Right lobe of liver (tissue), 6 donors: ENCODE results near the gene NCOA6. TPM values are rescaled to one million over a fixed set of nuclear protein-coding genes. Genes with fewer than 3 reads are reported as not detected.

Experiments used
- ATAC-seq, 4 donors: fragments of 200-7000 bp; cut with Tn5 transposase; one replicate each; pipeline ENCODE4 v1.9.1; 2020; ENCODE audit warnings: mild to moderate bottlenecking in 4 of 4, moderate library complexity in 4 of 4
- DNase-seq, 3 donors: peaks; one replicate each; pipeline ENCODE4 v3.0.0-alpha.2; 2020
- H3K27ac ChIP-seq, 3 donors: fragments of 200-600 bp; one replicate each; pipeline ENCODE4 v1.8.0; 2022
- H3K27me3 ChIP-seq, 2 donors: fragments of 200-600 bp; one replicate each; pipeline ENCODE4 v1.8.0; 2022
- H3K36me3 ChIP-seq, 4 donors: fragments of 200-600 bp; sonication (generic) in 1 of 4; one replicate each; pipeline versions ENCODE4 v1.5.1 to v1.8.0; 2017 to 2022; ENCODE audit warnings: control low read depth in 1 of 4
- H3K4me1 ChIP-seq, 4 donors: fragments of 200-600 bp; sonication (generic) in 1 of 4; one replicate each; pipeline versions ENCODE4 v1.5.1 to v1.8.0; 2017 to 2022; ENCODE audit warnings: control low read depth in 1 of 4
- H3K4me3 ChIP-seq, 3 donors: fragments of 200-600 bp; one replicate each; pipeline ENCODE4 v1.8.0; 2022
- H3K9me3 ChIP-seq, 4 donors: fragments of 200-600 bp; sonication (generic) in 1 of 4; one replicate each; pipeline versions ENCODE4 v1.5.1 to v1.8.0; 2017 to 2022; ENCODE audit warnings: control low read depth in 1 of 4
- POLR2A ChIP-seq: fragments of 450-650 bp; IDR thresholded peaks from one replicate; pipeline ENCODE4 v1.6.1; 2017; ENCODE audit warnings: antibody characterized with exemption, mild to moderate bottlenecking
- WGBS: methylation state at CpG from one replicate; pipeline ENCODE4 v1.1.6; 2018; ENCODE audit warnings: low coverage, low lambda C conversion rate; ENCODE audit not compliant: insufficient coverage; ENCODE audit errors: missing lambda C conversion rate; 5-methylcytosine and 5-hydroxymethylcytosine counted together
- intact Hi-C, 2 donors: fragments of 100-400 bp; cut with DNase I; formaldehyde crosslinking; loops; one replicate each; pipeline versions ENCODE4 v1.11.2 to v1.14.1; 2022
- total RNA-seq, 6 experiments: library from RNA; depleted of rRNA in 2 of 6; stranded (reverse); fragments of >200 nt in 2 of 6; fragmentation: NEBNext Ultra II Directional in 3 of 6; extraction: Animal tissue kit (Norgen Biotek cat#: 25700) in 3 of 6; gene quantifications; one replicate each; pipeline versions ENCODE4 v1.1.0 to v1.2.4, GENCODE V29; 2016 to 2023
- TF ChIP-seq, protein P1 (sequence below), 4 donors: fragments of 200-600 bp in 3 of 4; fragments of 450-650 bp in 1 of 4; IDR thresholded peaks; one replicate each; pipeline versions ENCODE4 v1.5.1 to v1.8.0; 2016 to 2022; ENCODE audit warnings: antibody characterized with exemption in 4 of 4, mild to moderate bottlenecking in 2 of 4
- donor health status: DM: no; HTN: yes; CAD: no.
- donor health status: DM: no; HTN: no; CAD: no.
- donor health status: DM: no; HTN: no; CAD: no.
- donor health status: DM: no; HTN: yes; CAD: no.
- donor health status: DM: no; HTN: yes; CAD: no.

Gene NCOA6
- total RNA-seq, 6 experiments from 2014 or later = 10.0 to 12.9 (median 11.1) TPM

GRCh38 chr20:34798328-34798727, 27.1 kb downstream of the NCOA6 start:
- Histone ChIP-seq H3K27me3 (no peaks in the 10 kb centered on the region), H3K4me3 (no peak overlapping the region), H3K36me3 (no peaks in the 10 kb centered on the region), H3K9me3 (no peaks in the 10 kb centered on the region), H3K27ac (no peak overlapping the region), H3K4me1 (peaks cover 0 to 9% (median 0%) of the 10 kb centered on the region in 4 donors)
- intact Hi-C loops = no loop called here
- TF ChIP-seq POLR2A = no peak
- TF ChIP-seq, protein P1, sequence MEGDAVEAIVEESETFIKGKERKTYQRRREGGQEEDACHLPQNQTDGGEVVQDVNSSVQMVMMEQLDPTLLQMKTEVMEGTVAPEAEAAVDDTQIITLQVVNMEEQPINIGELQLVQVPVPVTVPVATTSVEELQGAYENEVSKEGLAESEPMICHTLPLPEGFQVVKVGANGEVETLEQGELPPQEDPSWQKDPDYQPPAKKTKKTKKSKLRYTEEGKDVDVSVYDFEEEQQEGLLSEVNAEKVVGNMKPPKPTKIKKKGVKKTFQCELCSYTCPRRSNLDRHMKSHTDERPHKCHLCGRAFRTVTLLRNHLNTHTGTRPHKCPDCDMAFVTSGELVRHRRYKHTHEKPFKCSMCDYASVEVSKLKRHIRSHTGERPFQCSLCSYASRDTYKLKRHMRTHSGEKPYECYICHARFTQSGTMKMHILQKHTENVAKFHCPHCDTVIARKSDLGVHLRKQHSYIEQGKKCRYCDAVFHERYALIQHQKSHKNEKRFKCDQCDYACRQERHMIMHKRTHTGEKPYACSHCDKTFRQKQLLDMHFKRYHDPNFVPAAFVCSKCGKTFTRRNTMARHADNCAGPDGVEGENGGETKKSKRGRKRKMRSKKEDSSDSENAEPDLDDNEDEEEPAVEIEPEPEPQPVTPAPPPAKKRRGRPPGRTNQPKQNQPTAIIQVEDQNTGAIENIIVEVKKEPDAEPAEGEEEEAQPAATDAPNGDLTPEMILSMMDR (IDR thresholded peaks at IDR 0.05) = no peak
- DNase-seq (no peak), ATAC-seq (no peak)
- 0% methylated on average over 1 of the region's 3 CpGs for WGBS

DNA sequence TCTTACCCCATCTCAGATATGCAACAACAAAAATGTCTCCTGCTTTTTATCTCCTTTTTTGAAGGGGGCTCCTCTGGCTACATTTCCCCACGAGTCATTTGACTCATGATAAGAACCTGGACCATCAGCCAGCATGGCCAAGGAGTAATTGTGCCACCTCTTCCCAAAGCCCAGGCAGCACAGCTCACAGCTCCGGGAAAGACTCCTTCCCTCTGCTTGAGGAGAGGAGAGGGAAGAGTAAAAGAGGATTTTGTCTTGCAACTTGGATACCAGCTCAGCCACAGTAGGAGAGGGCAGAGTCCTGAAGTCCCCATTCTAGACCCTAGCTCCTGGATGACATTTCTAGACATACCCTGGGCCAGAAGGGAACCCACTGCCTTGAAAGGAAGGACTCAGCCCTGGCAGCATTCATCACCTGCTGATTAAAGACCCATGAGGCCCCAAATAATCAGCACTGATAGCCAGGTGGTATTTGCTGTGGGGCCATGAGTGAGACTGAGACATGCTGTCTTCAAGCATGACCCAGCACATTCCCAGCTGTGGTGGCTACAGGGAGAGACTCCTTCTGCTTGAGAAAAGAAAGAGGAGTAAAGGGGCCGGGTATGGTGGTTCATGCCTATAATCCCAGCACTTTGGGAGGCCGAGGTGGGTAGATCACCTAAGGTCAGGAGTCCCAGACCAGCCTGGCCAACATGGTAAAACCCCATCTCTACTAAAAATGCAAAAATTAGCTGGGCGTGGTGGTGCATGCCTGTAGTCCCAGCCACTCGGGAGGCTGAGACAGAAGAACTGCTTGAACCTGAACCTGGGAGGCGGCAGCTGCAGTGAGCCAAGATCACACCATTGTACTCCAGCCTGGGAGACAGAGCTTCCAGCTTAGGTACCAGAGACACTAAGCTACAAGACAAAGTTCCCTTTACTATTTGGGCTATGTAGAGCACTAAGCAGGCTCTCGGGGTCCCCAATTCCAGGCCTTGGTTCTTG, 28.1 kb downstream of the NCOA6 start:
- TF ChIP-seq POLR2A = no peak
- TF ChIP-seq, protein P1 (IDR thresholded peaks at IDR 0.05) = no peak
- intact Hi-C loops = no loop called here
- WGBS = 90% methylated on average over 4 of the region's 8 CpGs

DNA sequence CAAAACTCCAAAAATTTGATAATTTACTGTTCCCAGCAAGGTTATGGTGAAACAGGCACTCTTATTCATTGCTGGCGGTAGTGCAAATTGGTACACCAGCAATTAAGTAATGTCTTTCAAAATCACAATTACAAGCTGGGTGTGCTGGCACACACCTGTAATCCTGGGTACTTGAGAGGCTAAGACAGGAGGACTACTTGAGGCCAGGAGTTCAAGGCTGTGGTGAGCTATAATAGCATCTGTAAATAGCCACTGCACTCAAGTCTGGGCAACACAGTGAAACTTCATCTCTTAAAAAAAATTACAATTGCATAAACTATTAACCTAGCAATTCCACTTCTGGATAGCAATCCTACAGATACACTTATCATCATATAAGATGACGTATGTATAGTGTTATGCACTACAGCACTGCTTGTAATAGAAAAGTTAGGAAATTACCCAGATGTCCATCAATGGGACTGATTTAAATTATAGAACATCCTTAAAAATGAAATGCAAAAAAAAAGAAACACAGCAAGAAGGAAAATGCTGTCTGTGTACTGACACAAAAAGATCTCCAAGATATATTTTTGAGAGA, 31.4 kb downstream of the NCOA6 start:
- H3K27me3 ChIP-seq = no peaks in the 10 kb centered on the region
- H3K27ac ChIP-seq = no peak overlapping the region
- ATAC-seq (no peak), DNase-seq (no peak)
- H3K4me1 ChIP-seq = no peaks in the 10 kb centered on the region
- no peak overlapping the region for H3K4me3 ChIP-seq
- WGBS = 100% methylated on average over 1 of the region's 2 CpGs
- peaks cover 0 to 3% (median 0%) of the 10 kb centered on the region in 4 donors for H3K36me3 ChIP-seq
- no peaks in the 10 kb centered on the region for H3K9me3 ChIP-seq
- TF ChIP-seq POLR2A = no peak
- TF ChIP-seq, protein P1 (IDR thresholded peaks at IDR 0.05) = no peak
- intact Hi-C loops = no loop called here

More for the DNA sequence above, 28.1 kb downstream of the NCOA6 start:
- DNase-seq (no peak), ATAC-seq (no peak)
- no peak overlapping the region for H3K27ac ChIP-seq
- H3K9me3 ChIP-seq = no peaks in the 10 kb centered on the region
- H3K4me3 ChIP-seq = no peak overlapping the region
- H3K27me3 ChIP-seq = no peaks in the 10 kb centered on the region
- H3K36me3 ChIP-seq = no peaks in the 10 kb centered on the region
- H3K4me1 ChIP-seq = peaks cover 0 to 9% (median 0%) of the 10 kb centered on the region in 4 donors

DNA sequence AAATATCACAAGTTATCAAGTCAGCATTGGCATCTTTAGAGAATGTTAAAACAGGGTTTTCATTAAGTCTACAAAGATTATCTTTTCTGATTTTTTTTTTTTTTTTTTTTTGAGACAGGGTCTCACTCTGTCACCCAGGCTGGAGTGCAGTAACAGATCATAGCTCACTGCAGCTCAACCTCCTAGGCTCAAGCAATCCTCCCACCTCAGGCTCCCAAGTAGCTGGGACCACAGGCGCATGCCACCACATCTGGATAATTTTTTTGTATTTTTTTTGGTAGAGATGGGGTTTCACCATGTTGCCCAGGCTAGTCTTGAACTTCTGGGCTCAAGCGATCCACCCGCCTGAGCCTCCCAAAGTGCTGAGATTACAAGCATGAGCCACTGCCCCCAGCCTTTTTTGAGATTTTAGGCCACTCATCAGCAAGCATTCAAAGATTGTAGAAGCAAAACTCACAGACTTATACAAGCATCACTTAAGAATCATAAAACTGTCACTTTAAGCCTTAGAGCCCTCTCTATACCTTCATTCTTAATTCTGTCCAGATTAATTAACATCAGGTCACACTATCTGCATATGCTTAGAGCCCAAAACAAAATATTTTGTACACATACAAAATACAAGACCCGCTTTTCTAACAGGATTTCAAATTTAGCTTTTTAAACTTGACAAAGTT, 32.6 kb downstream of the NCOA6 start:
- H3K27ac ChIP-seq = no peak overlapping the region
- ATAC-seq = no peak
- WGBS = 100% methylated on average over 4 of the region's 4 CpGs
- no peaks in the 10 kb centered on the region for H3K4me1 ChIP-seq
- no peak for TF ChIP-seq POLR2A
- TF ChIP-seq, protein P1 (IDR thresholded peaks at IDR 0.05) = no peak
- no peaks in the 10 kb centered on the region for H3K27me3 ChIP-seq
- peaks cover 0 to 5% (median 0%) of the 10 kb centered on the region in 4 donors for H3K36me3 ChIP-seq
- H3K4me3 ChIP-seq = no peak overlapping the region
- no peak for DNase-seq
- intact Hi-C loops = no loop called here
- no peaks in the 10 kb centered on the region for H3K9me3 ChIP-seq
